Measurements from ENCODE around the gene CEL.

Gene CEL

GRCh38 chr9:133050781-133051180, 11.0 kb upstream of the CEL start:
- no peak for TF ChIP-seq CTCF (IDR thresholded peaks at IDR 0.05; ENCODE audit: borderline replicate concordance, control extremely low read depth, extremely low read depth, insufficient read depth, missing control alignments)
- no peak for DNase-seq (ENCODE audit: low spot score)
- in situ Hi-C loops (cut with MboI; ENCODE audit: low sequenced_read_pairs, unreplicated experiment): no loop called here

GRCh38 chr9:133051281-133051900, 10.4 kb upstream of the CEL start:
- in situ Hi-C loops (cut with MboI; ENCODE audit: low sequenced_read_pairs, unreplicated experiment): no loop called here
- DNase-seq (ENCODE audit: low spot score): no peak
- no peak for TF ChIP-seq CTCF (IDR thresholded peaks at IDR 0.05; ENCODE audit: borderline replicate concordance, control extremely low read depth, extremely low read depth, insufficient read depth, missing control alignments)

- DNase-seq (ENCODE audit: low spot score): no peak
- in situ Hi-C loops (cut with MboI; ENCODE audit: low sequenced_read_pairs, unreplicated experiment): no loop called here
- no peak for TF ChIP-seq CTCF (IDR thresholded peaks at IDR 0.05; ENCODE audit: borderline replicate concordance, control extremely low read depth, extremely low read depth, insufficient read depth, missing control alignments)
Measured at GRCh38 chr9:133051966-133052539, 9.7 kb upstream of the CEL start.

- DNase-seq (ENCODE audit: low spot score): no peak
- TF ChIP-seq CTCF (IDR thresholded peaks at IDR 0.05; ENCODE audit: borderline replicate concordance, control extremely low read depth, extremely low read depth, insufficient read depth, missing control alignments): no peak
- in situ Hi-C loops (cut with MboI; ENCODE audit: low sequenced_read_pairs, unreplicated experiment): no loop called here
Measured at GRCh38 chr9:133054194-133054890, 7.4 kb upstream of the CEL start.

GRCh38 chr9:133054966-133055365, 6.8 kb upstream of the CEL start:
- in situ Hi-C loops (cut with MboI; ENCODE audit: low sequenced_read_pairs, unreplicated experiment): no loop called here
- no peak for DNase-seq (ENCODE audit: low spot score)
- TF ChIP-seq CTCF (IDR thresholded peaks at IDR 0.05; ENCODE audit: borderline replicate concordance, control extremely low read depth, extremely low read depth, insufficient read depth, missing control alignments): no peak

GRCh38 chr9:133055788-133056420, 5.9 kb upstream of the CEL start:
- in situ Hi-C loops (cut with MboI; ENCODE audit: low sequenced_read_pairs, unreplicated experiment): no loop called here
- no peak for DNase-seq (ENCODE audit: low spot score)
- no peak for TF ChIP-seq CTCF (IDR thresholded peaks at IDR 0.05; ENCODE audit: borderline replicate concordance, control extremely low read depth, extremely low read depth, insufficient read depth, missing control alignments)
